Activated naive CD4-positive, alpha-beta T cell treated with anti-CD3 and anti-CD28 coated beads for 36 hours (primary cell): Measurements from ENCODE around the gene SERPINI1. TPM values are rescaled to one million over a fixed set of nuclear protein-coding genes. Genes with fewer than 3 reads are reported as not detected.
A peak's percentile ranks its signal among the peaks of the same experiment; 100 is the strongest.

Experiments used
- CTCF ChIA-PET: fragments of 350-600 bp; sonication (Branson Sonifier 250); formaldehyde crosslinking; loops from one replicate; lab custom pipeline; 2021; ENCODE audit warnings: antibody characterized with exemption; lab: Charles Lee
- DNase-seq: peaks from one replicate; pipeline ENCODE4 v3.0.0-alpha.2; 2020
- H3K27ac Mint-ChIP-seq: one replicate; pipeline ENCODE4 v1.8.0; 2021; ENCODE audit warnings: mild to moderate bottlenecking, mixed read lengths
- H3K27me3 Mint-ChIP-seq: one replicate; pipeline ENCODE4 v1.8.0; 2021; ENCODE audit warnings: low read depth, mixed read lengths
- H3K36me3 Mint-ChIP-seq: one replicate; pipeline ENCODE4 v1.8.0; 2021; ENCODE audit warnings: low read depth, mixed read lengths
- H3K4me1 Mint-ChIP-seq: one replicate; pipeline ENCODE4 v1.8.0; 2021; ENCODE audit warnings: low read depth, mixed read lengths
- H3K4me3 Mint-ChIP-seq: one replicate; pipeline ENCODE4 v1.8.0; 2021; ENCODE audit warnings: mild to moderate bottlenecking, moderate library complexity, mixed read lengths
- H3K9me3 Mint-ChIP-seq: one replicate; pipeline ENCODE4 v1.8.0; 2021; ENCODE audit warnings: mixed read lengths
- intact Hi-C: fragments of 100-400 bp; cut with micrococcal nuclease; formaldehyde crosslinking; loops from one replicate; pipeline ENCODE4 v1.15.1; 2023
- total RNA-seq, 2 experiments: library from RNA; stranded (reverse); gene quantifications; one replicate each; pipeline ENCODE4 v1.2.3, GENCODE V29; 2021

SERPINI1 gene
- total RNA-seq, 2 experiments from 2014 or later: 0.76 to 0.99 TPM

DNA sequence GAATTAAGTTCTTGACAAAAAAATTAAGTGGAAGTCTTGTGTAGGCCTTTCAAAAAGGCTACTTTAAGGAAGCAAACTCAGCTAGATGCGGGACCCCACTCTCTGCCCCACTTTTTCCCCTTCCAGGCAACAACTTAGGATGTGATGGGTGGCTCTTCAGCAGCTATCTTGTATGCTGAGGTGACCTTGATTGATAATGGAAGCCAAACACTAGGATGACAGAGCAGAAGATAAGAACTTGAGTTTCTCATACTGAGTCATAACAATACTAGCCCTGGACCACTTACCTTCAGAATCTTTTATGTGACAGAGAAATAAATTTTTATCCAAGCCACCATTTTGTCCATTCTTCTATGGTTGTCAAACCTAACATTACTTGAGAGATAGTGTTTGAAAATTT is 16.9 kb upstream of the SERPINI1 start:
- Mint-ChIP-seq H3K36me3 (peaks cover 57% of the 10 kb centered on the region), H3K27ac (peak overlapping the region; percentile 39), H3K27me3 (no peaks in the 10 kb centered on the region), H3K9me3 (no peaks in the 10 kb centered on the region), H3K4me3 (no peak overlapping the region), H3K4me1 (peaks cover 49% of the 10 kb centered on the region)
- intact Hi-C loops: no loop called here
- DNase-seq: no peak
- CTCF ChIA-PET: interaction anchor here (0.6 kb wide), 1 partner anchor 68 kb away, joined by 3 read pairs; no protein-coding TSS in a partner anchor

- H3K36me3 Mint-ChIP-seq: peaks cover 27% of the 10 kb centered on the region
- no peak overlapping the region for H3K27ac Mint-ChIP-seq
- H3K27me3 Mint-ChIP-seq: no peaks in the 10 kb centered on the region
- no peak overlapping the region for H3K4me3 Mint-ChIP-seq
- peaks cover 53% of the 10 kb centered on the region for H3K4me1 Mint-ChIP-seq
- CTCF ChIA-PET: interaction anchor here (0.6 kb wide), 1 partner anchor 40 kb away, joined by 3 read pairs; no protein-coding TSS in a partner anchor
- H3K9me3 Mint-ChIP-seq: no peaks in the 10 kb centered on the region
- no peak for DNase-seq
- intact Hi-C loops: no loop called here
Measured at GRCh38 chr3:167723025-167723512, 12.5 kb upstream of the SERPINI1 start.

- intact Hi-C loops: no loop called here
- DNase-seq: no peak
- CTCF ChIA-PET: interaction anchor here (0.6 kb wide), 1 partner anchor 39 kb away, joined by 3 read pairs; no protein-coding TSS in a partner anchor
- no peaks in the 10 kb centered on the region for H3K9me3 Mint-ChIP-seq
- no peak overlapping the region for H3K4me3 Mint-ChIP-seq
- H3K36me3 Mint-ChIP-seq: peaks cover 20% of the 10 kb centered on the region
- H3K27ac Mint-ChIP-seq: no peak overlapping the region
- peaks cover 59% of the 10 kb centered on the region for H3K4me1 Mint-ChIP-seq
- H3K27me3 Mint-ChIP-seq: no peaks in the 10 kb centered on the region
Measured at GRCh38 chr3:167723872-167724271, 11.6 kb upstream of the SERPINI1 start.

GRCh38 chr3:167728176-167728575 is 7.3 kb upstream of the SERPINI1 start:
- Mint-ChIP-seq H3K4me1 (peaks cover 68% of the 10 kb centered on the region), H3K36me3 (peaks cover 4% of the 10 kb centered on the region)
- CTCF ChIA-PET: no interaction called here

DNA sequence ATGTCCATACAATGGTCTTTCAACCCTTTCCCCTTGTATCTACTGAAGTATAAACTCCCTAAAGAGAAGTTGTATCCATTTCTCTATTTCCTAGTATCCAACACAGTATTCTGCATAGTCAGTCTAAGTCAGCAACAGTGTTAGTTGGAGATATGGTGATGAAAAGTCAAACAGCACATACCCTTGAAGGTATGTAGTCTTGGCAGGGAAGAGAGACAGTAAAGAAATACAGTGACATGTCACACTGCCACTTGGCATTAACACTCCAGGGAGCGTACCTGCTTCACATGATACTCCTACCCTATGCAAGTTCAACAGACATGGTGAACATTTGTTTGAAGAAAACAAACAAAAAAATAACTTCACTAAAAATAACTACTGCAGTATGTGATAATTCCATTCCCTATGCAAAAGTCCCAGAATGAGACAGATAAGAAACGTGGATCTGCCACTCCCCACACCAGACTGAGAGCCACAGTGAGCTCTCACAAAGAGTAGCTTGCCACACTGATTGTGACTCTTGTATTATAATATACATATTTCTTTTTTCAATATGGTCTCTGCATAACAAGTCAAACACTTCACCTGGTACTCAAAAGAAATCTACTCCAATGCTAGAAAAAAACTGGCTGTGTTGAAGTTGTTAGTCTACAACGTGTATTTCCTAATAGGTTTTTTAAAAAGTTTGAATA is 6.7 kb upstream of the SERPINI1 start:
- intact Hi-C loops: no loop called here
- Mint-ChIP-seq H3K27me3 (no peaks in the 10 kb centered on the region), H3K27ac (no peak overlapping the region), H3K9me3 (no peaks in the 10 kb centered on the region), H3K36me3 (peaks cover 4% of the 10 kb centered on the region), H3K4me3 (no peak overlapping the region), H3K4me1 (peaks cover 69% of the 10 kb centered on the region)
- no peak for DNase-seq
- CTCF ChIA-PET: no interaction called here

More at GRCh38 chr3:167728176-167728575, 7.3 kb upstream of the SERPINI1 start:
- H3K27me3 Mint-ChIP-seq: no peaks in the 10 kb centered on the region
- H3K9me3 Mint-ChIP-seq: no peaks in the 10 kb centered on the region
- H3K27ac Mint-ChIP-seq: no peak overlapping the region
- no peak for DNase-seq
- intact Hi-C loops: no loop called here
- H3K4me3 Mint-ChIP-seq: no peak overlapping the region

DNA sequence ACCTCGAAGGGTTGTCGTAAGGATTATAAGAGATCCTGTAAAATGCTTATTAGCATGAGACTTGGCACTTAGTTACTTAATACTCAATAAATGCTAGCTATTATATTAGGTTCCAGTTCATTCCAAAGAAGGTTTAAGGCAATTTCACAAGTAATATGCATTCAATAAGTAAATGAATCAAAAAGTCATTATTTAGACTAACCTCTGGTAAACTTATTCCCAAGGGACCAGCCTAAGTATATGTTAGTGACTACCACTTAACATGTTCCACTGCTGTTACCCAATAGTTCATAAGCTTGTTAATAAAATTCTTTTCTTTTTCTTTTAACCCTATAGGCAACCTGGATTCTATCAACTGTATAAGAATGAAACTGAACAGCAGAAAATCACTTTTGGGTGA is 5.9 kb upstream of the SERPINI1 start:
- intact Hi-C loops: no loop called here

GRCh38 chr3:167731393-167731792 is 4.1 kb upstream of the SERPINI1 start:
- intact Hi-C loops: no loop called here
- H3K4me1 Mint-ChIP-seq: peaks cover 58% of the 10 kb centered on the region
- H3K9me3 Mint-ChIP-seq: no peaks in the 10 kb centered on the region
- H3K27ac Mint-ChIP-seq: peak overlapping the region; percentile 47
- no peak for DNase-seq
- H3K4me3 Mint-ChIP-seq: no peak overlapping the region
- H3K36me3 Mint-ChIP-seq: peaks cover 4% of the 10 kb centered on the region
- H3K27me3 Mint-ChIP-seq: no peaks in the 10 kb centered on the region
- CTCF ChIA-PET: no interaction called here

More for the DNA sequence above, 5.9 kb upstream of the SERPINI1 start:
- CTCF ChIA-PET: interaction anchor here (1.3 kb wide), 1 partner anchor 45 kb away, joined by 4 read pairs; no protein-coding TSS in a partner anchor
- H3K4me1 Mint-ChIP-seq: peaks cover 62% of the 10 kb centered on the region
- no peaks in the 10 kb centered on the region for H3K9me3 Mint-ChIP-seq
- no peak overlapping the region for H3K27ac Mint-ChIP-seq
- H3K27me3 Mint-ChIP-seq: no peaks in the 10 kb centered on the region
- no peak for DNase-seq
- H3K4me3 Mint-ChIP-seq: no peak overlapping the region
- peaks cover 4% of the 10 kb centered on the region for H3K36me3 Mint-ChIP-seq

DNA sequence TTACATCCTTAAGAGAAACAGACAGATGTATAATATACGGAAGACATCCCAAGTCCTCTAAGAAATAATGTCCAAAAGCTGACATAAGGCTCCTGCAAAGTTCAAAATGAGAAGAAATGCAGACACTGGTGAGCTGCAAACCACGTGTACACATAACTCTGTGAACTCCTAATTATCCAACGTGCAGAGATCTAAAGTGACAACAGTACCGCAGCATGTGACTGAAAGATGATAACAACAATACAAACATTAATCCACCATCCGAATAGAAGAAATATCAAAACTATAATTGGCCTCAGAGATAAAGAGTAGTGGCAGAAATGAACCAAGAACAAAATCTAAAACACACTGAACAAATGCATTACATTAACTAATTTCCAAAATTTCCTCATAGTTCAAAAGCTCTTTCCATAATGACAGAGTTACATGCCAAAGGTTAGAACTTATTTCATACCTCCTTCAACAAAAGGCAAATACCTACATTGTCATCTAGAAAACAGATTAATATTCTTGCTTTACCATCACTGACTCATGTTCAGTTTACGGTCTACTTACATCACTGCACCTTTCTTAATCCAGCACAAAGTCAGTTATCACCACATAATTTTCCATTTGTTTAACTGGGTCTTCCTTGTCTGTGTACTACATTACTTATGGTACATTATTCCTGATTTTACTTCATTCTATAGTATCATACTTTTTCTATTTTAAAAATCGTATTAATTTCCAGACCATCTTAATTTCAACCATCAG is 3.0 kb upstream of the SERPINI1 start:
- Mint-ChIP-seq H3K4me1 (peaks cover 57% of the 10 kb centered on the region), H3K27me3 (no peaks in the 10 kb centered on the region), H3K9me3 (no peaks in the 10 kb centered on the region), H3K36me3 (peaks cover 4% of the 10 kb centered on the region), H3K27ac (no peak overlapping the region), H3K4me3 (peak overlapping the region; percentile 5)
- intact Hi-C loops: no loop called here
- DNase-seq: no peak
- CTCF ChIA-PET: interaction anchor here (0.7 to 1.0 kb wide), 2 partner anchors 11 to 48 kb away, joined by 3 read pairs; no protein-coding TSS in a partner anchor

DNA sequence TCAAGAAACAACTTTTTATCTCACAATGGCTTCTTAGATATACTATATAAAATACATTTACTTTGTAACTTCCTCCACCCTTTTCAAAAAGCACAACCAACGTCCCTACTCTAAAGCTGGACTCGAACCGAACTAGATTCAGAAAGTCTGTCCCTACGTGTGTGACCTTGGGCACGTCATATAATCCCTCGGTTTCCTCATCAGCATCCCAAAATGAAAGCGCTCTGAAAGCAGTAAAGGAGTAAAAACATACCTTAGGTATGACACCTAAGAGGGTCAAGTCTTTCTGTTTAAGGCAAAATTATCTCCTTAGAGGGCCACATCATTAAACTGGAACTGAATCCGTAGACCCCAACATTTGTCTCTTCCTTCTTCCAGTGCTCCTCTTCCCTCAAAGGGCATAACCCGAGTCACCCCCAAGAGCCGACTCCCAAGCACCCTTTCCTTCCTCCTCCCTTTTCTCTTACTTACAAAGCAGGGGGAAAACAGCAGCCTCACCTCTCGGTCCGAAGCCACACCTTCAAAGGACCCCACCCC is 1.5 kb upstream of the SERPINI1 start:
- H3K27me3 Mint-ChIP-seq: no peaks in the 10 kb centered on the region
- peaks cover 2% of the 10 kb centered on the region for H3K36me3 Mint-ChIP-seq
- intact Hi-C loops: loop anchor here (2.0 kb wide), 3 partner anchors 111 to 1927 kb away; no protein-coding TSS in a partner anchor
- DNase-seq: peak; percentile 25
- H3K27ac Mint-ChIP-seq: no peak overlapping the region
- H3K9me3 Mint-ChIP-seq: no peaks in the 10 kb centered on the region
- H3K4me1 Mint-ChIP-seq: peaks cover 41% of the 10 kb centered on the region
- CTCF ChIA-PET: no interaction called here
- H3K4me3 Mint-ChIP-seq: no peak overlapping the region

GRCh38 chr3:167734498-167735232 is 856 bp upstream of the SERPINI1 start, which contains the start of gene PDCD10:
Gene PDCD10 (minus strand): TSS chr3:167734892. CDS start chr3:167720157, 14,735 bp downstream.
- Mint-ChIP-seq H3K4me3 (no peak within 1 kb of the TSS), H3K9me3 (no peaks in the 10 kb centered on the region), H3K27ac (no peak within 1 kb of the TSS), H3K27me3 (no peaks in the 10 kb centered on the region), H3K4me1 (peaks cover 37% of the 10 kb centered on the region), H3K36me3 (peaks cover 2% of the 10 kb centered on the region)
- intact Hi-C loops: loop anchor here (1.0 to 5.0 kb wide), 7 partner anchors 16 to 1926 kb away; partner anchors contain the start of genes GOLIM4 and ZBBX
- DNase-seq: peak; percentile 98
- CTCF ChIA-PET: interaction anchor here (0.9 to 1.3 kb wide), 3 partner anchors 44 to 51 kb away, joined by 4 to 5 read pairs (median 4); no protein-coding TSS in a partner anchor

GRCh38 chr3:167736264-167736787 is 805 bp downstream of the SERPINI1 start:
- Mint-ChIP-seq H3K27me3 (no peaks in the 10 kb centered on the region), H3K36me3 (peaks cover 2% of the 10 kb centered on the region), H3K9me3 (no peaks in the 10 kb centered on the region), H3K4me3 (no peak overlapping the region), H3K4me1 (peaks cover 40% of the 10 kb centered on the region), H3K27ac (no peak overlapping the region)
- no peak for DNase-seq
- CTCF ChIA-PET: no interaction called here
- intact Hi-C loops: loop anchor here (5.0 kb wide), 1 partner anchor 361 kb away; the partner anchor contains the start of gene GOLIM4
